HG03439 (cell line): Measurements from ENCODE around the gene TRIM8.

ENCODE experiments used
- ATAC-seq: cut with Tn5 transposase; IDR thresholded peaks from one replicate; pipeline ENCODE4 v1.9.1; 2021; ENCODE audit warnings: mild to moderate bottlenecking, moderate library complexity; ENCODE audit not compliant: unreplicated experiment

TRIM8 gene, protein sequence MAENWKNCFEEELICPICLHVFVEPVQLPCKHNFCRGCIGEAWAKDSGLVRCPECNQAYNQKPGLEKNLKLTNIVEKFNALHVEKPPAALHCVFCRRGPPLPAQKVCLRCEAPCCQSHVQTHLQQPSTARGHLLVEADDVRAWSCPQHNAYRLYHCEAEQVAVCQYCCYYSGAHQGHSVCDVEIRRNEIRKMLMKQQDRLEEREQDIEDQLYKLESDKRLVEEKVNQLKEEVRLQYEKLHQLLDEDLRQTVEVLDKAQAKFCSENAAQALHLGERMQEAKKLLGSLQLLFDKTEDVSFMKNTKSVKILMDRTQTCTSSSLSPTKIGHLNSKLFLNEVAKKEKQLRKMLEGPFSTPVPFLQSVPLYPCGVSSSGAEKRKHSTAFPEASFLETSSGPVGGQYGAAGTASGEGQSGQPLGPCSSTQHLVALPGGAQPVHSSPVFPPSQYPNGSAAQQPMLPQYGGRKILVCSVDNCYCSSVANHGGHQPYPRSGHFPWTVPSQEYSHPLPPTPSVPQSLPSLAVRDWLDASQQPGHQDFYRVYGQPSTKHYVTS

DNA sequence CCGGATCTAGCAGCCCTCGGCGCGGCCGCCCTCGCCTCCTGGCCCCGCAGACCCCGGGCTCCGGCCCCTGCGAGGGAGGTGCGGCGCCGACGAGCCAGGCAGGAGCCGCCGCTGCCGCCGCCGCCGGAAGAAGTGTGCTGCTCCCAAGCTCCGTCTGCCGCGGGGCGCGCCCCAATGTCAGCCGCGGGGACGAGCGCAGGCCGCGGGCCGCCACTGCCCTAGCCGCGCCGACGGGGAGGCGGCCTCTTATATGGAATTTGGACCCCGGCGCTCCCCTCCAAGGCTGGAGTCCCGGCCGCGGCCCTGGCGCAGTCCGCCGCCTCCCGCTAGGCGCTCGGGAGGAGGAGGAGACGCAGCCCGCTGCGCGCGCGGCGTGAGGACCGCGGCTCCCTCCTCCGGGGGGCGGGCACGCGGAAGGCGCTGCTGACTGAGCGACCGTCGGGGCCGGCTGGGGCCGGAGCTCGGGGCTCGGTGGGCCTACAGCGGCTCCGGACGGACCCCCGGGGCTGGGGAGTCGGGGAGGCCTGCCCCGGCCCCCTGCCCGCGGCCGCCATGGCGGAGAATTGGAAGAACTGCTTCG lies at the start of gene TRIM8:
Gene TRIM8 (plus strand): TSS at position 414 of the 580 bp plus-strand sequence. CDS start 139 bp downstream, at position 553.
- ATAC-seq = no peak

DNA sequence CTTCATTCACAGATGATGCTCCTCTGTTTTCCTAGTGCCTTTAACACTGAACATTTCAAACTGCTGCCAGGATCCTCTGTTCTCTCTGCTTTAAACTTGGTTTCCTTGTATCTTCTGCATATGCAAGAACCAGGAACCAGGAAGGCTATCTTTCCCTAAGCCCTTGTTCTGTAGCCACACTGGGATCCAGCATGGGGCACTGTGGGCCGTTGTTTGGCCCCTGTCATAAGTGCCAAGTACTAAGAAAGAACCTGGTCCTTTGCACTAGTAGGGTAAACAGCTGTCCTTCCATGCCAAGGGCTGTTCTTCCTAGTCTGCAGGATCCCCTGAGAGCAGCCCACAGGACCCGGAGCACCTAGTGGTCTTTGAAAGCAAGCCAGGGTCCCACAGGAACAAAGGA lies 49.0 kb upstream of the TRIM8 start:
- ATAC-seq = no peak

DNA sequence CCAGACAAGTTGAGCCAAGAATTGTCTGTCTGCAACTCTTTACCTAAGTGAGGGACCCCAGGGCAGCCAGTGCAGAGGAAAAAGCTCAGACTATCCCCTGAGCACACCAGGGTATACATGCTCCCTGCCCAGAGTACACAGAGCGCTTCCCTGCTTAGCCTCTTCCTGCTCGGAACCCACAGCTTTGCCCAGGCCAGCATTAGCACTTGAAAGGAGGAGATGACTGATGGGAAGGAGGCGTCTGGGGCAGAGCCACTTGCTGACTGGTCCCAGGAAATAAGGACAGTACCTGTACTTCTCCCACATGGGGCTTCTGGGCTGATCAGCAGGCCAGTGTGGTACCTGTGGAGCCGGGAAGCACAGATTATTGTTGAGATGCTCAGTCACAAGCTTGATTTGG lies 48.4 kb upstream of the TRIM8 start:
- ATAC-seq = no peak

DNA sequence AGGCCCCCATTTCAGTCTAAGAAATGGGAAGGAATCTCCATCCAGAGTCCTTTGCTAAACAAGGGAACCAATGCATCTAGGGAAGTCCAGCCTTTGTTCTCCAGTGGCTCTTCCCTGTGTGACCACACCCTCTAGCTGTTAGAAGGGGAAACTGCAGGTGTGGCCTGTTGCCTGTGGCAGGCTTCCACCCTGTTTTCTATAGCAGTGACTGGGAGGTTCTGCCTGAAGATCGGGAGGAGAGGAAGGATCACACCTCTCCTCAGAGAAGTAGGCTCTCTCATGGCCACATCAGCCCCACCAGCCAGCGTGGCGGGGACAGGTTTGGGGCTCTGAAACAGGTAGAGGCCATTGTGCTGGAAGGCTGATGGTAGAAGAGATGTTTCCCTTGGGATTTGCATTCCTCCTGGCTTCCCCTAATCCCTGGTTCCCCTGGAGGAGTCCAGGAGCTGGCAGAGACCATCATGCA lies 47.7 kb upstream of the TRIM8 start:
- ATAC-seq = no peak

DNA sequence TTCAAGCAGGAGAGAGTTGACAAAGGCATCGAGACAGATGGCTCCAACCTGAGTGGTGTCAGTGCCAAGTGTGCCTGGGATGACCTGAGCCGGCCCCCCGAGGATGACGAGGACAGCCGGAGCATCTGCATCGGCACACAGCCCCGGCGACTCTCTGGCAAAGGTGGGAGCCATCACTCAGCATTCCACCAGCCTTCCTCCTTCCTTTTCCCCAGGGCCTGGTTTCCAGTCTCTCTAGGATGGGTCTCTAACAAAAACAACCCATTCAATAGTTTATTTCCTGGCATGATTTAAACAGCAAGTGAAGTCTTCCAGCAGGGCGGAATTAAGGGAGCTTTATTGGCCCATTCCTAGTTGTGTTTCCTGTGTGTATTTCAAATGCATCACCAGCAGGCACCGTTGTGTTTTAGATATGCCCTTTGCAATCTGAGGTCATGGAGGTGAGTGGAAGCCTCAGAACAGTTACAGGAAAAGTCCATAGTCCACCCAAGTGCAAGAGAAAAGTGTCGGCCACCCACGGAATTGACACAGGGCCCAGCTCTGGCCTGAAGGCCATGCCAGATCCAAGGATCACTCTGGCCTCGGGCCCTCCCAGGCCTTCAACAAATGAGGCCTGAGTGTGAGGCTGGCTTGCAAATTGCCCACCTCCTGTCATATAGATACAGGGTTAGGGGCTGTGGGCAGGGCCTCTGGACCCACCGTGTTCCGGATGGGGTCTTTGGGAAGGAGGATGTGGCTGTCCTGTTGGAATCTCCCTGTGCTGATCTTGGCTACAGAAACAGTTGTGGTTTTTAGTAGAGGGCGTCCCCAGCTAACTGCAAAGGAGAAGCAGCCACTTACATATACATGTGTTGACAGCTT lies 46.9 kb upstream of the TRIM8 start:
- ATAC-seq = no peak

DNA sequence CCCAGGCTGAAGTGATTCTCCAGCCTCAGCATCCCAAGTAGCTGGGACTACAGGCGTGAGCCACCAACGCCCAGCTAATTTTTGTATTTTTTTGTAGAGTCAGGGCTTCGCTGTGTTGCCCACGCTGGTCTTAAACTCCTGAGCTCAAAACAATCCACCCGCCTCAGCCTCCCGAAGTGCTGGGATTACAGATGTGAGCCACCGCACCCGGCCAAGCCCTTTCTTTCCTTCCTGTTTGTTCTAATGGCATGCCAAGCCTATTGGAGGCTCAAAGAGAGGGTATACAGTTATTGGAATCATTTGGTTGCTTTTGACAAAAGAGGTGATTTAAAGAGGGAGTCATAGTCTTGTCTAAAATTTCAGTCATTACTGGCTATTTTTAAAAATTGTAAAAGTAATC lies 46.0 kb upstream of the TRIM8 start:
- no peak for ATAC-seq

DNA sequence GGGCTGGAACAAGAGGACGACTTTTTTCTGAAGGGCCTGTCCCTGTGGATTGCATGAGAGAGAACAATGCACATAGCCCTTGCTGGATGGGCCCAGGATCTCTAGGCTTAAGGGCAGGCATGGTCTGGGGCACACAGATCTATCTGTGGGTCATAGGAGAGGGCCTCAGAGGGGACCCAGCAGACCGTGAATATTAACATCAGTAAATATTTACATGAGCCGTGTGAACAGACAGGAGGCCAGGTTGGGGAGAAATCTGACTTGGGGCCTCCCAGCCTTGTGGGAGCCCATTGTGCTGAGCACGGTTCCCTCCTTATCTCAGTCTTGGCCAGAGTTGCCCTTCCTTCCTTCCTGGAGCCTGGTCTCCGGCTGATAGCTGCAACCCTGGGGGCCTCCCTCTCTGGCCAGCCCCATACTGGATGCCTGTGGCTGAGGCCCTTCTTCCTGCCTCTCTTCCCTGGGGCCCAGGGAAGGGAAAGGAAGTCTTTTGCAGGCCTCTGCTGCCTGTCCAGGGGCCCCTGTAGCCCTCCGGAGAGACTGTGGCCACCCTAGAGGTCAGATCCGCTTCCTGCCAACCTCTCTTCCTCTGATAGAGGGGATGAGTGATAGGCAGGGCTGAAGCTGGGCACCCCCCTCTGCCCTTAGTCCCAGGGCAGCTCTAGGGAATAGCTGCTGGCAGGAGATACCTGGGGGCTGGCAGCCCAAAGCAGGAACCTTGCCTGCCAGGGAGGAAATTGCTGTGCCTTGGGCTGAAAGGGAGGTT lies 44.5 kb upstream of the TRIM8 start:
- ATAC-seq = no peak

DNA sequence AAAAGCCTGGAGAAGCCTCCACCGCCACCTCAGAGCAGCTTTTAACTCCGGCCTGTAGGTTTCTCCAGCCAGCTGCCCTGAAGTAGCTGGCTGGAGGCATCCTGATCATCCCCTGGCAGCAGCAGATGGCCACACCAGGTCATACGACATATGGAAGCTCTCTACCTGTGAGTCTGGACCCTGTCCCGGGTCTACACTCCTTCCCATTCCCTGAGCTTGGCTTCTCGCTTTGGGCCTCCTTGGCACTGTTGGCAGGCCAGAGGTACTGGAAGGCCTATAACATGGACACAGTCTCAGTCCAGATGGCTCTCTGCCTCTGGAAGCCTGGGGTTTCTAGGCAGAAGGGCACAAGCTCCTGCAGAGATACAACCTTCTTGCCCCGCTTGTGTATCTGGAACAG lies 43.5 kb upstream of the TRIM8 start:
- no peak for ATAC-seq

DNA sequence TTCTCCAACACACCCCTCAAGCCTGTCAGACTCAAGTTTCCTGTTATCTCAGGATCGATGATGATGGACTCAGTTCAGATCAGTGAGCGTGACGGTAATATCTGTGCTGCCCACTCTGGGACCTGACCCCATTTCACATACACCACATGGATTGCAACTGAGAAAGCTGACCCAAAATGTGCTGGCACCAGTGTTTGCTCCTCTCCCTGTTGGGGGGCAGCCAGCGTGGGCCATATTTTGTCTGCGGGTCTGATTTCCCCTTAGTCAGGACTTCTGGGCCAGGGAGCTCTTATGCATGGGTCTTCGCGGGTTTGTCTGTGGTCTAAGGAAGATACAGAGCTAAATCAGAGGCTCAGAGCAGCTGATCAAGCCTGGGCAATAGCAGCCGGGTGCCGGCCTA lies 42.6 kb upstream of the TRIM8 start:
- no peak for ATAC-seq

DNA sequence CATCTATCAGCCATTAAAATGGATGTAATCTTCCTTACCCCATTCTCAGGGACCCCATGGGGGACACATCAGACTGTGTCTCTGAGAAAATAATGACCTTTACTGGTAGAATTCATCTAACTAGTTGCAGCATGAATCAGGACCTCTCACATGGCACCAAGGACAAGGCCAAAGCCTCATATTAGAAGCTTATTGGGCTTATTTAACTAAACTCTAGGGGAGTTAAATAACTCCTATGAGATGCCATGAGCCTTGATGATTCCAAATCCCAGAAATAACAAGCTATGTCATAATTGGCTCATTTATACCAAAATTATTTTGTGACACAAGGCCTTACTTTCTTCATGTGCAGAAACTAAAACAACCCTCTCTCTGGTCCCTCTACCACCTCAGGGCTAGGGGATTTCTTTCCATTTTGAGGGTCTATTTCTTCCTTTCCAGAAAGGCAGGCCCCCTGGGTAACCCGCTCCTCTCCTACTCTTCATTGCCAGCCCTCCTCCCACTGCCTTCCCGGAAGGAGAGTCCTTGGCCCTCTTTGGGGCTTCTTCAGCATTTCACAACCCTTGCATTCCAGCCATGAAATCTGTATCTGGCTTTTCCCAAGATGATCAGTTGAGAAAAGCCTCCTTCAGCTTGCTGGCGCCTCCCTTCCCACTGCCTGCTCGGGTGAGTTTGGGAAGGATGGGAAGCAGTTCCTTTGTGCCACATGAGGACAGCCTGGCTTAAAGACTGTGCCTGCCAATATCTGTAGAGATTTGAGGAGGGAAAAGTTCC lies 41.8 kb upstream of the TRIM8 start:
- ATAC-seq = no peak

DNA sequence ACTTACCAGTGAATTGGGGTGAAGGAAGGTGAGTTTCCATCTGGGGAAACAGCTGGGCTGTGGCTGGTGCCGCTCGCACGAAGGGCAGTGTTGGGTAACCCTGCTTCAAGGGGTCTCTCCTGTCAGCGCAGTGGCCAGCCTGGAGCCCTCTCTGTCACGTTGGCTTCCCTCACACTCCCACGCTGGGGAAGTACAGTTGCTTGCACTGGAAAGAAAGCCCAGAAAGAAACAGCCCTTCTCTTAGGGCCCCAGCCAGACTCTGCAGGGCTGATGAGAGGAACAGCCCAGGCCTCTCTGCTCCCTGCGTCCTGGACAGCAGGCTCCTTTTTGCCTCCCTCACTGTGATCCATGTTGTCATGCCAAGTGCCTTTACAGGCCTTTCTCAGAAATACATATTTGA lies 40.3 kb upstream of the TRIM8 start:
- no peak for ATAC-seq

DNA sequence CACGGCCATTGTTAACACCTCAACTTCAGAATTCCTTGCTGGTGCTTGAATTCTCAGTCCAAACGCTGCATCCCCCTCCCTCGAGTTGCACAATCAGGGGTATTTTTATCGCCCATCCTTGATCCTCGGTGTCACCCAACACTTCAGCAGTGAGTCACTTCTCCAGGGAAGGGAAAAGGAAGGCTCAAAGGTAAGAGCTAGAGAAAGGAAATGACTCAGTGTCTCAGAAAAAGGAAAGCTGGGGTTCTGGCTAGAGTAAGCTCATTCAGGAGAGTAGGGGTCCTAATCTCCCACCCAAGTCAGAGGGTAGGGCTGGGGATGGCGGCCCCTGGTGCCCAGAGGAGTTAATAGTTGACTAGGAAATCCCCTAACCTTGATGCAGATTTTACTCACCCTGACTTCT lies 39.8 kb upstream of the TRIM8 start:
- no peak for ATAC-seq

DNA sequence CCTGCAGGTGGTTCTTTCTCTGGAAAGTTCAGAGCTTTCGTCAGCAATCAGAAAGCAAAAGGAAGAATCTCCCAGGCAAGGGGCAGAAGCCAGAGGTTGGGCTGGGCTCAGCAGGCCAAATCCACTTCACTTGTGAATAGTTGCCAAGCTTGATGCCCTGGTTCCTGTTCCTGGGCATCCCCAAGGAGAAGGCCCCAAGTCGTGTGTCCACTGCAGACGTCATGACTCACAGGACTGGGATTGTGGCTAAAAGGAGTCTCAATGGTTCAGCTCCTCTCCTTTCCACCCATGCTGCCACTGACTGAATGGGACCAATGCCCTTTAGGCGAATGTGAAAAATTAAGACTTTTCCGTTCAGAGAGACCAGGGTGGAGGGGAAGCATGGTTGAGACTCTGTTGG lies 38.6 kb upstream of the TRIM8 start:
- no peak for ATAC-seq

DNA sequence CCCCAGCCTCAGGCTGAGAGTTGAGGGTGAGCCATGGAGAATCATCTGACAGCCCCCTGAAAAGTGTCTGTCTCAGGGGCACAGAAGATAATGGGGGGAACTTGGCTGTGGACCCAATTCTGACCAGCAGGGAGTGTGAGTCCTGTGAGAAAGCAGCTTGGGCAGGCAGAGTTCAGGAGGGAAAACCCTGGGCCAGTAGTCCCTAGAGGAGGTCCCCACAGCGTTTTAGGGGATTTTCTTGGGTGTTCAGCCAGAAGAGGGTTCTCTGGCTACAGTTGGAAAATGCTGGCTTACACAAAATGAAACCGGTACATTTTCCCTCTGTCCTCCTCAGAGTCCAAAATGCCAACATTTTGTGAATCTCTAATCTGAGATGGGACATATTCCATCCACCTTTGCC lies 35.8 kb upstream of the TRIM8 start:
- ATAC-seq = no peak

DNA sequence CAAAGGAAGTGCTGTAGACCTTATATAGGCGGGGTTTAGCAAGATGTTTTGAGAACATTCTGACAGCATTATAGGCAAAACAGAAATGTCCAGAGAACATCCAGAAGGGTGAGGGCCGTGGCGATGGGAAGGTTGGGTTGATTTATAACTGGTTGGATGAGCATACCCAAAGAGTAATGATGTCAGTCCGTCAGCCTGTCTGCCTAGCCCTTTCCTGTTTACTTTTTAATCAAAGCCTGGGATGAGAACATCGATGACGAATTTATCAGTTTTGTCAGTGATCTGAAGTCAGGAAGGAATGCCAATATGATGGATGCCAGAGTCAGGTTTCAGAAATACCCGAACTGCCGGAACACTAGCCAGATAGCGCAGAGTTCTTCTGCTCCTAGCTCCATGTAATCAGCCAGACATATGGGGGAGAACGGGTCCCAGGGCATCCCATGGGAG lies 33.8 kb upstream of the TRIM8 start:
- ATAC-seq = no peak

DNA sequence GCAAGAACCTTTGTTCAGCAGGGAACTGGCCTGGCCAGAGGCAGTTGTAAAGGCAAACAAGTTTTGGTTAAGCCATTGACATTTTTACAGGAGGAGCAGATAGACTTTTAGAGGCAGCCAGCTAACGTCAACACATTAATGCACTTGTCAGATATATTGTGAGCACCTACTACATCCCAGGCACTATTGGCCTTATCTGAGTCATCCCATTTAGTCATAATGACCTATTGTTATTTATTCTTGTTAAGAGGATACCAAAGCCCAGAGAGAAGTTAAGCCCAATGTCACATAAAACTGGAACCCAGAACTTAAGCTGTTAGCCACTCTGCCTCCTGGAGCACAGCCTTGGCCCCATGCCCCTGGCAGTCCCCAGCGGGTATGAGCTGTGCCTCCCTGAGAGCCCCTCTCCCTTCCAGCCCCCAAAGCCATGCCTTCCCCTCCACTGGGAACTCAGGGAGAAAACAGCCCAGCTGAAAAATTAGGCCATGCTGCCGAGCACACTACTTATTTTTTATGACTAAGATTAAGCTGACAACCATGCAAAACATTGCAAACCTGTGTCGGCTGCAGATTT lies 32.7 kb upstream of the TRIM8 start:
- ATAC-seq = no peak

DNA sequence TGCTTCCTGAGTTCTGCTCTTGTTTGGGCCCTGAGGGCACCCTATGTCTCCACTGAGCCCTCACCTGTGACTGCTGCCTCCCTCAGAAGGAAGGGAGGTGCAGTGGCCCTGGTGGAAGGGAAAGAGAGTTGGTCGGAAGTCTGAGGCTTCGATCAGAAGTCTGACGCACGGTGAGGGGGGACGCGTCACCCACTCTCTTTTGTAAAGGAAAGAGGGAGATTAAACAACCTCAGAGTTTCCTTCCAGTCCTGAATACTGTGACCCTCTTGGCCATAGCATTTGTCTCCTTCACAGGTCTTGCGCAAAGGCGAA lies 31.4 kb upstream of the TRIM8 start:
- no peak for ATAC-seq

DNA sequence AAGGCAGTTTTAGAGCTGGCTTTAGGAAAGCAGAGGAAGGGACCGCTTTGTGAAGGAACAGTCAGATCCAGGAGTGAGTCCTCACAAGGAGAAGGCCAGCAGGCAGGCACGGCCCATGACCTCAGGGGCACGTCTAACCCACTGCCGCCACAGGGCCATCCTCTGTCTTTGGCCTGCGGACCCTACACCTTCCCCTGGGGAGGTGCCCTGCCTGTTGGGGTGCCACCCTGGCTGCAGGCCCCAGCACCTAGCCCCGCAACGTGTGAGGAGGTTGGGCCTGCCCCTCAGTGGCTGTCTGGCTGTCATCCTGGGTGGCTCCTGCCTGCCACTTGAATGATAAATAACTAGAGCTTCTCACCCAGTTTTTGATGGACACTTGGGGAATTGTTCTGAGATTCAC lies 31.0 kb upstream of the TRIM8 start:
- no peak for ATAC-seq

DNA sequence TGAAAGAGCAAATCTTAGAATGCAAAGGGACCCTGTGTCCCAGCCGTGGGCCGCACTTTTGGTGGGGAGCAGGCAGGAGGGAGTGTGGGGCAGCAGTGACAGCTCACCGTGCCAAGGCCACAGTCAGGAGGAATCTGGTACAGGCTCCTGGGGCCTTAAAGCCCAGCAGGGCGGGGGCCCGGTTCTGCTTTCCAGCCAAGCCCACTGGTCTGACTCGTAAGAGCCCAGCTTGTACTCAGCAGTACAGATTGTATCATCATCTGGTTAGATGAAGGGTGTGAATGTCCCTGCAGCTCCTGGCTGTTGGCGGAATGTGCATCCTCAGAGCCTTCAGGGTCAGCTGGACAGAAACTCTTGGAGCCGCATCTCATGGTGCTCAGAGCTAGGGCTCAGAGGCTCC lies 30.5 kb upstream of the TRIM8 start:
- ATAC-seq = no peak

DNA sequence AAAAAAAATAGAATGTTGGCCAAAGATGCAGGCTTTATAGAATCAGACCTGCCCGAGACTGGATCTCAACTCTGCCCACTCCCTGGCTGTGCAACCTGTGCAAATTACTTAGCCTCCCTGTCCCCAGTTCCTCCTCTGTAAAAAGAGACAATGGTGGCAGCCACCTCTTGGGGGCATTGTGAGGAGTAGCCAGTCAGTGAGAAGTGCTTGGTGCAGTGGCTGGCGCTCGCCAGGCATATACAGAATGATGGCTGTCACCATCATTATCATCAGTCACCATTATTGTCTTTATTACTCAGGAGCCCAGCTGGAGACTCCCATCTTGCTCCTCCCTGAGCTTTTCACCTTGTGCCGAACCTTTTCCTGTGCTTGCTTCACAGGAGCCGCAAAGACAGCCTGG lies 29.4 kb upstream of the TRIM8 start:
- ATAC-seq = no peak
